ENCODE results near the gene LATS2. TPM values are rescaled to one million over a fixed set of nuclear protein-coding genes. Genes with fewer than 3 reads are reported as not detected.

LATS2 gene
- total RNA-seq, 2 experiments from 2014 or later, result 1.3 to 1.4 TPM

GRCh38 chr13:21000647-21001046 is 60.7 kb downstream of the LATS2 start:
- CTCF ChIA-PET, result no interaction called here
- POLR2A ChIA-PET, result no interaction called here

- POLR2A ChIA-PET, result no interaction called here
- CTCF ChIA-PET, result no interaction called here
These were observed 62.6 kb downstream of the LATS2 start for GRCh38 chr13:20998649-20999415.

- CTCF ChIA-PET, result no interaction called here
- POLR2A ChIA-PET, result no interaction called here
These were observed 63.9 kb downstream of the LATS2 start for GRCh38 chr13:20997301-20998161.

GRCh38 chr13:20995245-20995838 is 66.0 kb downstream of the LATS2 start:
- POLR2A ChIA-PET, result no interaction called here
- CTCF ChIA-PET, result no interaction called here

GRCh38 chr13:20994441-20994821 is 67.0 kb downstream of the LATS2 start:
- POLR2A ChIA-PET, result no interaction called here
- CTCF ChIA-PET, result interaction anchor here (1.6 kb wide), 1 partner anchor 16 kb away, joined by 3 read pairs; no protein-coding TSS in a partner anchor

- POLR2A ChIA-PET, result no interaction called here
- CTCF ChIA-PET, result interaction anchor here (1.6 kb wide), 1 partner anchor 17 kb away, joined by 3 read pairs; no protein-coding TSS in a partner anchor
These were observed 67.5 kb downstream of the LATS2 start for GRCh38 chr13:20993661-20994440.

GRCh38 chr13:20993211-20993610 is 68.2 kb downstream of the LATS2 start:
- ChIA-PET POLR2A (no interaction called here), CTCF (interaction anchor here (1.6 kb wide), 1 partner anchor 18 kb away, joined by 3 read pairs; no protein-coding TSS in a partner anchor)

GRCh38 chr13:20991741-20992520 is 69.5 kb downstream of the LATS2 start:
- ChIA-PET POLR2A (no interaction called here), CTCF (no interaction called here)

- CTCF ChIA-PET, result no interaction called here
- POLR2A ChIA-PET, result no interaction called here
These were observed 70.4 kb downstream of the LATS2 start for GRCh38 chr13:20990910-20991525.

- CTCF ChIA-PET, result no interaction called here
- POLR2A ChIA-PET, result no interaction called here
These were observed 71.6 kb downstream of the LATS2 start for GRCh38 chr13:20989656-20990321.

GRCh38 chr13:20988909-20989655 is 72.3 kb downstream of the LATS2 start:
- POLR2A ChIA-PET, result no interaction called here
- CTCF ChIA-PET, result no interaction called here

GRCh38 chr13:20988033-20988908 is 73.1 kb downstream of the LATS2 start:
- CTCF ChIA-PET, result no interaction called here
- POLR2A ChIA-PET, result no interaction called here

- CTCF ChIA-PET, result no interaction called here
- POLR2A ChIA-PET, result no interaction called here
These were observed 73.8 kb downstream of the LATS2 start for GRCh38 chr13:20987599-20987998.

GRCh38 chr13:20984879-20985278 is 76.5 kb downstream of the LATS2 start:
- ChIA-PET CTCF (no interaction called here), POLR2A (no interaction called here)

- CTCF ChIA-PET, result no interaction called here
These were observed 78.0 kb downstream of the LATS2 start for GRCh38 chr13:20983386-20983785.

GRCh38 chr13:20981370-20982095 is 79.9 kb downstream of the LATS2 start:
- CTCF ChIA-PET, result no interaction called here

More at GRCh38 chr13:20983386-20983785, 78.0 kb downstream of the LATS2 start:
- POLR2A ChIA-PET, result no interaction called here

More at GRCh38 chr13:20981370-20982095, 79.9 kb downstream of the LATS2 start:
- POLR2A ChIA-PET, result no interaction called here
